ENCODE data around the gene TUBB4B. TPM values are rescaled to one million over a fixed set of nuclear protein-coding genes. Genes with fewer than 3 reads are reported as not detected.

The TUBB4B gene
- total RNA-seq, 4 donors from 2014 or later = 92.0 to 213 (median 150) TPM

DNA sequence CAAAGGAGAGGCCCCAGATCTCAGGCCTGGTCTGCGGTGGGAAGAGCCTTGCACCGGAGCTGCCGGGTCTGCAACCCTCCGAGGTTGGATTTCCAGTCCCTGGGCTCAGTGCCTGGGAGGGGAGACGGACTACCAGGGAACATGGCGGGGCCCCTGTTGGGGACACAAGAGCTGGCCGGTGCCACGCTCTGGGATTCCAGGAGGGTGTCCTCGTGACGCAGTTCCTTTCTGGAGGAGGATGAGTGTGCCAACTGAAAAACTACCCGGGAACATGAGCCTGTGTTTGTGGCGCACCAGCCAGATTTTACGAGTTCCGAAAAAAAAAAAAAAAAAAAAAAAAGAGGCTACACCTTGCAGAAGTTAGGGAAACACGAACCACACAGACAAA lies 52.0 kb downstream of the TUBB4B start:
- TF ChIP-seq, protein P1, sequence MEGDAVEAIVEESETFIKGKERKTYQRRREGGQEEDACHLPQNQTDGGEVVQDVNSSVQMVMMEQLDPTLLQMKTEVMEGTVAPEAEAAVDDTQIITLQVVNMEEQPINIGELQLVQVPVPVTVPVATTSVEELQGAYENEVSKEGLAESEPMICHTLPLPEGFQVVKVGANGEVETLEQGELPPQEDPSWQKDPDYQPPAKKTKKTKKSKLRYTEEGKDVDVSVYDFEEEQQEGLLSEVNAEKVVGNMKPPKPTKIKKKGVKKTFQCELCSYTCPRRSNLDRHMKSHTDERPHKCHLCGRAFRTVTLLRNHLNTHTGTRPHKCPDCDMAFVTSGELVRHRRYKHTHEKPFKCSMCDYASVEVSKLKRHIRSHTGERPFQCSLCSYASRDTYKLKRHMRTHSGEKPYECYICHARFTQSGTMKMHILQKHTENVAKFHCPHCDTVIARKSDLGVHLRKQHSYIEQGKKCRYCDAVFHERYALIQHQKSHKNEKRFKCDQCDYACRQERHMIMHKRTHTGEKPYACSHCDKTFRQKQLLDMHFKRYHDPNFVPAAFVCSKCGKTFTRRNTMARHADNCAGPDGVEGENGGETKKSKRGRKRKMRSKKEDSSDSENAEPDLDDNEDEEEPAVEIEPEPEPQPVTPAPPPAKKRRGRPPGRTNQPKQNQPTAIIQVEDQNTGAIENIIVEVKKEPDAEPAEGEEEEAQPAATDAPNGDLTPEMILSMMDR (IDR thresholded peaks at IDR 0.05; ENCODE audit: low read depth) = no peak

Other genes starting within 250 kb of the TUBB4B start
- 10 to 100 TPM in 3 of 4 donors, 1 to 10 TPM in 1; 5.1 to 30.6 (median 26.9) TPM for gene PAXX, start 248.9 kb upstream of the TUBB4B start, total RNA-seq
- 1 to 10 TPM in 2 of 4 donors, not detected in 2; 1.8 to 2.2 TPM for gene CLIC3, start 244.7 kb upstream of the TUBB4B start, total RNA-seq
- gene ABCA2, start 213.1 kb upstream of the TUBB4B start, total RNA-seq = 10 to 100 TPM; 13.5 to 58.6 (median 19.3) TPM
- gene FUT7, start 209.2 kb upstream of the TUBB4B start, total RNA-seq = under 1 TPM in 2 of 4 donors, not detected in 2; 0.22 to 0.34 TPM
- gene NPDC1, start 195.1 kb upstream of the TUBB4B start, total RNA-seq = 10 to 100 TPM; 17.5 to 61.6 (median 29.8) TPM
- gene ENTPD2, start 187.2 kb upstream of the TUBB4B start, total RNA-seq = not detected
- under 1 TPM in 3 of 4 donors, not detected in 1; 0.19 to 0.66 (median 0.51) TPM for gene SAPCD2, start 170.7 kb upstream of the TUBB4B start, total RNA-seq
- gene UAP1L1, start 163.8 kb upstream of the TUBB4B start, total RNA-seq = 10 to 100 TPM in 3 of 4 donors, 1 to 10 TPM in 1; 6.7 to 14.8 (median 11.2) TPM
- 10 to 100 TPM; 19.1 to 61.9 (median 47.8) TPM for gene MAN1B1, start 154.3 kb upstream of the TUBB4B start, total RNA-seq
- 100 to 1,000 TPM in 3 of 4 donors, 10 to 100 TPM in 1; 57.4 to 135 (median 117) TPM for gene DPP7, start 126.6 kb upstream of the TUBB4B start, total RNA-seq
- not detected for gene GRIN1, start 102.1 kb upstream of the TUBB4B start, total RNA-seq
- gene LRRC26, start 71.2 kb upstream of the TUBB4B start, total RNA-seq = not detected
- gene TMEM210, start 69.2 kb upstream of the TUBB4B start, total RNA-seq = not detected
- 10 to 100 TPM; 11.6 to 53.1 (median 22.6) TPM for gene ANAPC2, start 52.7 kb upstream of the TUBB4B start, total RNA-seq
- 10 to 100 TPM; 26.7 to 69.3 (median 55.8) TPM for gene SSNA1, start 52.6 kb upstream of the TUBB4B start, total RNA-seq
- gene TPRN, start 40.5 kb upstream of the TUBB4B start, total RNA-seq = 10 to 100 TPM in 1 of 4 donors, 1 to 10 TPM in 3; 1.8 to 10.5 (median 4.9) TPM
- 10 to 100 TPM; 19.9 to 29.7 (median 22.7) TPM for gene TMEM203, start 35.6 kb upstream of the TUBB4B start, total RNA-seq
- 1 to 10 TPM; 2.6 to 6.2 (median 3.7) TPM for gene NDOR1, start 35.6 kb upstream of the TUBB4B start, total RNA-seq
- gene RNF208, start 19.0 kb upstream of the TUBB4B start, total RNA-seq = 1 to 10 TPM in 2 of 4 donors, under 1 TPM in 1, not detected in 1; 0.88 to 2.4 (median 1.9) TPM
- under 1 TPM in 1 of 4 donors, not detected in 3; 0.34 TPM for gene CYSRT1, start 16.1 kb upstream of the TUBB4B start, total RNA-seq
- not detected for gene RNF224, start 13.8 kb upstream of the TUBB4B start, total RNA-seq
- not detected for gene SLC34A3, start 10.4 kb upstream of the TUBB4B start, total RNA-seq
- gene STPG3, start 10.0 kb downstream of the TUBB4B start, total RNA-seq = not detected
- gene NELFB, start 14.0 kb downstream of the TUBB4B start, total RNA-seq = 10 to 100 TPM; 19.4 to 37.0 (median 30.8) TPM
- 1 to 10 TPM; 3.3 to 9.0 (median 6.6) TPM for gene TOR4A, start 36.4 kb downstream of the TUBB4B start, total RNA-seq
- 10 to 100 TPM in 1 of 4 donors, 1 to 10 TPM in 2, under 1 TPM in 1; 0.51 to 11.5 (median 2.9) TPM for gene NRARP, start 61.0 kb downstream of the TUBB4B start, total RNA-seq
- 10 to 100 TPM in 2 of 4 donors, 1 to 10 TPM in 2; 7.5 to 44.6 (median 10.5) TPM for gene EXD3, start 181.9 kb downstream of the TUBB4B start, total RNA-seq
- gene NOXA1, start 182.1 kb downstream of the TUBB4B start, total RNA-seq = 1 to 10 TPM; 1.4 to 5.3 (median 2.4) TPM
- not detected for gene ENTPD8, start 200.1 kb downstream of the TUBB4B start, total RNA-seq
- gene NSMF, start 218.0 kb downstream of the TUBB4B start, total RNA-seq = 10 to 100 TPM; 17.7 to 37.5 (median 25.2) TPM

Measured in subcutaneous adipose tissue (tissue), 4 donors.